SU-DHL-6 (cell line): Measurements from ENCODE around the gene RBM20.

ENCODE experiments used
- H2AFZ ChIP-seq: fragments of 200-600 bp; sonication (generic); 2 replicates; pipeline ENCODE4 v1.6.1; 2014; ENCODE audit warnings: low read depth, mild to moderate bottlenecking, moderate library complexity, mixed read lengths, antibody characterized with exemption, low read length; ENCODE audit not compliant: severe bottlenecking
- H3F3A ChIP-seq: fragments of 200-600 bp; shearing (Covaris generic); 2 replicates; pipeline ENCODE4 v1.6.0; 2016; ENCODE audit warnings: antibody characterized with exemption, mild to moderate bottlenecking; ENCODE audit not compliant: insufficient read depth
- H3K27ac ChIP-seq: fragments of 200-600 bp; sonication (generic); 2 replicates; pipeline ENCODE4 v1.5.1; 2016; ENCODE audit warnings: low read depth, mild to moderate bottlenecking, low read length, moderate library complexity, mixed read lengths
- H3K27me3 ChIP-seq: fragments of 200-600 bp; sonication (generic), shearing (Covaris generic); 2 replicates; pipeline ENCODE4 v1.6.0; 2014; ENCODE audit warnings: mild to moderate bottlenecking, low read length
- H3K36me3 ChIP-seq: fragments of 200-600 bp; sonication (generic); 2 replicates; pipeline ENCODE4 v1.6.1; 2014; ENCODE audit warnings: mild to moderate bottlenecking, low read length, mixed read lengths
- H3K4me2 ChIP-seq: fragments of 300-600, 200-600 bp; shearing (Covaris generic), sonication (generic); 2 replicates; pipeline ENCODE4 v1.6.0; 2014; ENCODE audit warnings: low read length, low read depth, mild to moderate bottlenecking; ENCODE audit not compliant: poor library complexity, severe bottlenecking
- H3K4me3 ChIP-seq: fragments of 200-600 bp; sonication (generic); 2 replicates; pipeline ENCODE4 v1.5.1; 2014; ENCODE audit warnings: antibody characterized with exemption, low read length, mild to moderate bottlenecking, mixed read lengths; ENCODE audit not compliant: insufficient read depth, poor library complexity, severe bottlenecking
- H3K79me2 ChIP-seq: fragments of 200-600 bp; sonication (generic); 2 replicates; pipeline ENCODE4 v1.6.1; 2014; ENCODE audit warnings: mild to moderate bottlenecking, low read length, moderate library complexity; ENCODE audit not compliant: insufficient read depth
- H3K9ac ChIP-seq: fragments of 200-600 bp; sonication (generic); 2 replicates; pipeline ENCODE4 v1.7.0; 2014; ENCODE audit warnings: mild to moderate bottlenecking, low read length
- H3K9me2 ChIP-seq: fragments of 200-600 bp; sonication (generic); replicated peaks from 2 replicates; pipeline ENCODE4 v1.6.1; 2014; ENCODE audit warnings: low read length; ENCODE audit not compliant: insufficient read depth
- H3K9me3 ChIP-seq: fragments of 200-600 bp; sonication (generic); 2 replicates; pipeline ENCODE4 v1.6.1; 2014; ENCODE audit warnings: low read length, mixed read lengths; ENCODE audit not compliant: insufficient read depth
- H4K20me1 ChIP-seq: fragments of 200-600 bp; sonication (generic); 2 replicates; pipeline ENCODE4 v1.6.1; 2014; ENCODE audit warnings: low read depth, mild to moderate bottlenecking, antibody characterized with exemption, low read length, moderate library complexity, mixed read lengths
- EZH2phosphoT487 ChIP-seq: fragments of 200-600 bp; sonication (generic), shearing (Covaris generic); conservative IDR thresholded peaks from 2 replicates; pipeline ENCODE4 v1.6.1; 2018; ENCODE audit warnings: mild to moderate bottlenecking, antibody characterized with exemption, low read length, moderate library complexity, mixed read lengths
- TF ChIP-seq, protein P1 (sequence below): fragments of 200-600 bp; sonication (generic); IDR thresholded peaks from one replicate; pipeline ENCODE4 v1.5.1; 2017; ENCODE audit warnings: antibody characterized with exemption, mild to moderate bottlenecking, low read length, moderate library complexity; ENCODE audit not compliant: insufficient read depth, poor library complexity, severe bottlenecking

RBM20 gene

DNA sequence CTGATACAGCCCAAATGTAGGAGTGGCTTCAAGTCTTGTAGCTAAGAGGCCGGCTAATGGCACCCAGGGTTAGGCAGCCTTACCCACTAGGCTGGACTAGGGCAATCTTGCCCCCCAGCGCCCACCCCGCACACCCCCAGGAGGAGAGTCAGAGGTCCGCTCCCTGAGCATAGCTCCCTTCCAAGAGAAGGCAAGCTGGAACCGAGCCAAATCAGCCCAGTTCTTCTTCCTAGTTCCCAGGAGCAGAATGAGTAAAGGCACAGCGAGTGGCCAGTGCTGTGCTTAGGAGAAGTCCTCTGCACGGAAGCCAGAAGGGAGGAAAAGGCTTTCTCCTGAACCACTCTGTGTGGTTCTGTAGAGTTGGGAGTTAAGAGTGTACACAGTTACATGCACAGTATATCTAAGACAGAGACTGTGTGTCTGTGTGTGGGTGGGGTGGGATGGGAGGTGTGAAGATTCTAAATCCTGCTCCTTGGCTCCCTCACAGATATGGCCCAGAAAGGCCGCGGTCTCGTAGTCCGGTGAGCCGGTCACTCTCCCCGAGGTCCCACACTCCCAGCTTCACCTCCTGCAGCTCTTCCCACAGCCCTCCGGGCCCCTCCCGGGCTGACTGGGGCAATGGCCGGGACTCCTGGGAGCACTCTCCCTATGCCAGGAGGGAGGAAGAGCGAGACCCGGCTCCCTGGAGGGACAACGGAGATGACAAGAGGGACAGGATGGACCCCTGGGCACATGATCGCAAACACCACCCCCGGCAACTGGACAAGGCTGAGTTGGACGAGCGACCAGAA is 167.8 kb downstream of the RBM20 start:
- H3F3A ChIP-seq = no peaks in the 10 kb centered on the region
- no peak overlapping the region for H3K9ac ChIP-seq
- H3K36me3 ChIP-seq = no peaks in the 10 kb centered on the region
- H3K4me3 ChIP-seq = no peak overlapping the region
- no peak overlapping the region for H3K4me2 ChIP-seq
- no peak overlapping the region for H3K27ac ChIP-seq
- H3K79me2 ChIP-seq = no peaks in the 10 kb centered on the region
- H4K20me1 ChIP-seq = no peaks in the 10 kb centered on the region
- no peaks in the 10 kb centered on the region for H3K27me3 ChIP-seq
- TF ChIP-seq EZH2phosphoT487 = no peak
- TF ChIP-seq, protein P1, sequence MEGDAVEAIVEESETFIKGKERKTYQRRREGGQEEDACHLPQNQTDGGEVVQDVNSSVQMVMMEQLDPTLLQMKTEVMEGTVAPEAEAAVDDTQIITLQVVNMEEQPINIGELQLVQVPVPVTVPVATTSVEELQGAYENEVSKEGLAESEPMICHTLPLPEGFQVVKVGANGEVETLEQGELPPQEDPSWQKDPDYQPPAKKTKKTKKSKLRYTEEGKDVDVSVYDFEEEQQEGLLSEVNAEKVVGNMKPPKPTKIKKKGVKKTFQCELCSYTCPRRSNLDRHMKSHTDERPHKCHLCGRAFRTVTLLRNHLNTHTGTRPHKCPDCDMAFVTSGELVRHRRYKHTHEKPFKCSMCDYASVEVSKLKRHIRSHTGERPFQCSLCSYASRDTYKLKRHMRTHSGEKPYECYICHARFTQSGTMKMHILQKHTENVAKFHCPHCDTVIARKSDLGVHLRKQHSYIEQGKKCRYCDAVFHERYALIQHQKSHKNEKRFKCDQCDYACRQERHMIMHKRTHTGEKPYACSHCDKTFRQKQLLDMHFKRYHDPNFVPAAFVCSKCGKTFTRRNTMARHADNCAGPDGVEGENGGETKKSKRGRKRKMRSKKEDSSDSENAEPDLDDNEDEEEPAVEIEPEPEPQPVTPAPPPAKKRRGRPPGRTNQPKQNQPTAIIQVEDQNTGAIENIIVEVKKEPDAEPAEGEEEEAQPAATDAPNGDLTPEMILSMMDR = no peak
- H3K9me2 ChIP-seq = no peaks in the 10 kb centered on the region
- no peak overlapping the region for H2AFZ ChIP-seq
- H3K9me3 ChIP-seq = no peaks in the 10 kb centered on the region

DNA sequence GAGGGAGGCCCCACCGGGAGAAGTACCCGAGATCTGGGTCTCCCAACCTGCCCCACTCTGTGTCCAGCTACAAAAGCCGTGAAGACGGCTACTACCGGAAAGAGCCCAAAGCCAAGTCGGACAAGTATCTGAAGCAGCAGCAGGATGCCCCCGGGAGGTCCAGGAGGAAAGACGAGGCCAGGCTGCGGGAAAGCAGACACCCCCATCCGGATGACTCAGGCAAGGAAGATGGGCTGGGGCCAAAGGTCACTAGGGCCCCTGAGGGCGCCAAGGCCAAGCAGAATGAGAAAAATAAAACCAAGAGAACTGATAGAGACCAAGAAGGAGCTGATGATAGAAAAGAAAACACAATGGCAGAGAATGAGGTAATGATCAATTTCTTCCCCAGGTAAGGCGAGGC is 168.4 kb downstream of the RBM20 start:
- Histone ChIP-seq H3K36me3 (no peaks in the 10 kb centered on the region), H3K79me2 (no peaks in the 10 kb centered on the region), H2AFZ (no peak overlapping the region), H3K9me3 (no peaks in the 10 kb centered on the region), H3K4me3 (no peak overlapping the region), H3K9me2 (no peaks in the 10 kb centered on the region), H3F3A (no peaks in the 10 kb centered on the region), H4K20me1 (no peaks in the 10 kb centered on the region), H3K27me3 (no peaks in the 10 kb centered on the region), H3K4me2 (no peak overlapping the region), H3K9ac (no peak overlapping the region), H3K27ac (no peak overlapping the region)
- TF ChIP-seq, protein P1 = no peak
- no peak for TF ChIP-seq EZH2phosphoT487

DNA sequence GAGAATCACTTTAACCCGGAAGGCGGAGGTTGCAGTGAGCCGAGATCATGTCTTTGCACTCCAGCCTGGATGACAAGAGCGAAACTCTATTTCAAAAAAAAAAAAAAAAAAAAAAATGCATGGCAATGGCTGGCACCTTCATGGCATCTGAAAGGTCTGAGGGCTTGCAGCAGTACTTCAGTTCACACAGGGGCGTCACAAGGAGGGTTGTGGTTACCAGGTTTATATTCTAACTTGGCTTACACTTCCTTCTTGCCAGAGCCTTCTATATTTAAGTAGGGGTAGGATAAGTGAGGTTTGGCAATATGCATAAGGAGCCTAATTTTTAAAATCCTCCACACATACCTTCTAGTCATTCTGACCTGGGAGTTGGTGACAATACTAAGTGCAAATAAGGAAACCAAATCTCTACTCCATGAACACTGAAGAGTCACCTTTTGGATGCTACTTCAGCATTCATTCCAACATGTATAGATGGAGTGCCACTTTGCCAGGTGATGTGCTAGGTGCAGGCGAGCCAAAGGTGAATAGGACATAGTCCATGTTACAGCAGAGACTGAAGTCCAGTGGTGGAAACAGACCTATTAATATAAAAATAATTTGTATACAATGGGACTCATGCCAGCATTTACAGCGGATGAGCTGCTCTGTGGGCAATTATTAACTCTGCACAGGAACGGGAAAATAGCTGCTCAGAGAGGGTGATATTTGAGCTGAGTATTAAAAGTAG is 169.8 kb downstream of the RBM20 start:
- H3K9me3 ChIP-seq = no peaks in the 10 kb centered on the region
- H3K4me2 ChIP-seq = no peak overlapping the region
- H3K9ac ChIP-seq = no peak overlapping the region
- H3K9me2 ChIP-seq = no peaks in the 10 kb centered on the region
- no peaks in the 10 kb centered on the region for H3K27me3 ChIP-seq
- H3K4me3 ChIP-seq = no peak overlapping the region
- H3K27ac ChIP-seq = no peak overlapping the region
- H3K79me2 ChIP-seq = no peaks in the 10 kb centered on the region
- no peak overlapping the region for H2AFZ ChIP-seq
- TF ChIP-seq, protein P1 = no peak
- no peak for TF ChIP-seq EZH2phosphoT487
- H4K20me1 ChIP-seq = no peaks in the 10 kb centered on the region
- H3K36me3 ChIP-seq = no peaks in the 10 kb centered on the region
- no peaks in the 10 kb centered on the region for H3F3A ChIP-seq
